Smooth muscle cell (in vitro differentiated cells): ENCODE results near the gene LCN2. TPM values are rescaled to one million over a fixed set of nuclear protein-coding genes. Genes with fewer than 3 reads are reported as not detected.

Experiments used
- DNase-seq: peaks from one replicate; lab custom pipeline; 2025; ENCODE audit not compliant: unreplicated experiment; lab: John Stamatoyannopoulos, UW
- H2AFZ ChIP-seq: fragments of 200-600 bp; sonication (generic); 2 replicates; pipeline ENCODE4 v1.6.0; 2016; ENCODE audit warnings: antibody characterized with exemption, low read depth, mild to moderate bottlenecking
- H3F3A ChIP-seq: fragments of 200-600 bp; sonication (generic); 2 replicates; pipeline ENCODE4 v1.6.0; 2017; ENCODE audit warnings: antibody characterized with exemption, low read depth
- H3K27ac ChIP-seq: fragments of 200-600 bp; sonication (generic); 2 replicates; pipeline ENCODE4 v1.5.1; 2016; ENCODE audit warnings: low read depth, mild to moderate bottlenecking
- H3K27me3 ChIP-seq: fragments of 200-600 bp; sonication (generic); 2 replicates; pipeline ENCODE4 v1.6.1; 2016; ENCODE audit warnings: low read depth, mild to moderate bottlenecking
- H3K36me3 ChIP-seq: fragments of 200-600 bp; sonication (generic); 2 replicates; pipeline ENCODE4 v1.5.1; 2016; ENCODE audit warnings: low read depth
- H3K4me1 ChIP-seq: fragments of 200-600 bp; sonication (generic); 2 replicates; pipeline ENCODE4 v1.5.1; 2016; ENCODE audit warnings: low read depth
- H3K4me2 ChIP-seq: fragments of 200-600 bp; sonication (generic); 2 replicates; pipeline ENCODE4 v1.6.0; 2016; ENCODE audit warnings: mild to moderate bottlenecking
- H3K4me3 ChIP-seq: fragments of 200-600 bp; sonication (generic); 2 replicates; pipeline ENCODE4 v1.5.1; 2016; ENCODE audit warnings: mild to moderate bottlenecking
- H3K79me2 ChIP-seq: fragments of 200-600 bp; sonication (generic); 2 replicates; pipeline ENCODE4 v1.6.0; 2016; ENCODE audit warnings: low read depth, mild to moderate bottlenecking
- H3K9ac ChIP-seq: fragments of 200-600 bp; sonication (generic); 2 replicates; pipeline ENCODE4 v1.6.0; 2016; ENCODE audit warnings: low read depth
- H3K9me3 ChIP-seq: fragments of 200-600 bp; sonication (generic); replicated peaks from 2 replicates; pipeline ENCODE4 v1.5.1; 2016; ENCODE audit warnings: low read depth
- H4K20me1 ChIP-seq: fragments of 200-600 bp; sonication (generic); 2 replicates; pipeline ENCODE4 v1.6.0; 2016; ENCODE audit warnings: low read depth
- CTCF ChIP-seq: fragments of 200-600 bp; sonication (generic); IDR thresholded peaks from 2 replicates; pipeline ENCODE4 v1.5.1; 2017; ENCODE audit warnings: borderline replicate concordance, mild to moderate bottlenecking, antibody characterized with exemption; ENCODE audit not compliant: insufficient read depth, poor library complexity, severe bottlenecking
- WGBS: methylation state at CpG from one replicate; pipeline ENCODE4 v1.1.7; 2016; ENCODE audit warnings: low lambda C conversion rate; 5-methylcytosine and 5-hydroxymethylcytosine counted together
- polyA plus RNA-seq: library from polyadenylated mRNA; unstranded; fragments of >200 nt; fragmentation: Nextera tagmentation; extraction: Ambion mirVana; gene quantifications from 2 replicates; pipeline ENCODE4 v1.2.1, GENCODE V29; 2016
- total RNA-seq: library from RNA; depleted of rRNA; stranded (reverse); fragments of >200 nt; gene quantifications from 2 replicates; pipeline ENCODE4 v1.2.3, GENCODE V29; 2014

Gene LCN2
- total and polyA plus RNA-seq, 2 experiments from 2014 or later: not detected

GRCh38 chr9:128127568-128127989 lies 21.7 kb upstream of the LCN2 start, which contains the start of gene PTGES2:
TSS of gene PTGES2 (minus strand) at chr9:128127729. CDS start at chr9:128127717, 12 bp downstream.
- H3K4me3 ChIP-seq: peak within 1 kb of the TSS; percentile 91
- no peaks in the 10 kb centered on the region for H3K36me3 ChIP-seq
- H3K9ac ChIP-seq: peak within 1 kb of the TSS; percentile 92
- H2AFZ ChIP-seq: peak within 1 kb of the TSS; percentile 90
- peaks cover 8% of the 10 kb centered on the region for H3K79me2 ChIP-seq
- H3F3A ChIP-seq: no peaks in the 10 kb centered on the region
- TF ChIP-seq CTCF: no peak
- no peaks in the 10 kb centered on the region for H3K9me3 ChIP-seq
- WGBS: 1% methylated on average over 50 of the region's 56 CpGs
- peak within 1 kb of the TSS; percentile 88 for H3K27ac ChIP-seq
- peak within 1 kb of the TSS; percentile 97 for H3K4me2 ChIP-seq
- peaks cover 12% of the 10 kb centered on the region for H4K20me1 ChIP-seq
- no peaks in the 10 kb centered on the region for H3K27me3 ChIP-seq
- peak; percentile 69 for DNase-seq
- no peaks in the 10 kb centered on the region for H3K4me1 ChIP-seq

- TF ChIP-seq CTCF: peak; percentile 2
- H3K4me3 ChIP-seq: peak overlapping the region; percentile 91
These were observed 21.0 kb upstream of the LCN2 start for GRCh38 chr9:128127990-128128835.

GRCh38 chr9:128128836-128129590 lies 20.2 kb upstream of the LCN2 start:
- 71% methylated on average over 29 of the region's 29 CpGs for WGBS
- TF ChIP-seq CTCF: no peak
- H3K27ac ChIP-seq: no peak overlapping the region

More at GRCh38 chr9:128127990-128128835, 21.0 kb upstream of the LCN2 start:
- H3K27ac ChIP-seq: peak overlapping the region; percentile 88
- peaks cover 1% of the 10 kb centered on the region for H3K27me3 ChIP-seq
- peak; percentile 69 for DNase-seq
- no peaks in the 10 kb centered on the region for H3K4me1 ChIP-seq
- no peaks in the 10 kb centered on the region for H3K36me3 ChIP-seq
- no peaks in the 10 kb centered on the region for H3K9me3 ChIP-seq
- H4K20me1 ChIP-seq: peaks cover 12% of the 10 kb centered on the region
- H3K4me2 ChIP-seq: peak overlapping the region; percentile 97
- 1% methylated on average over 61 of the region's 82 CpGs for WGBS
- H2AFZ ChIP-seq: peak overlapping the region; percentile 90
- H3F3A ChIP-seq: no peaks in the 10 kb centered on the region
- peaks cover 8% of the 10 kb centered on the region for H3K79me2 ChIP-seq
- H3K9ac ChIP-seq: peak overlapping the region; percentile 92

More at GRCh38 chr9:128128836-128129590, 20.2 kb upstream of the LCN2 start:
- peak overlapping the region; percentile 97 for H3K4me2 ChIP-seq
- no peaks in the 10 kb centered on the region for H3F3A ChIP-seq
- no peaks in the 10 kb centered on the region for H3K36me3 ChIP-seq
- peaks cover 8% of the 10 kb centered on the region for H3K79me2 ChIP-seq
- peak overlapping the region; percentile 92 for H3K9ac ChIP-seq
- no peak for DNase-seq
- H4K20me1 ChIP-seq: peaks cover 12% of the 10 kb centered on the region
- no peaks in the 10 kb centered on the region for H3K4me1 ChIP-seq
- H3K27me3 ChIP-seq: peaks cover 3% of the 10 kb centered on the region
- peak overlapping the region; percentile 91 for H3K4me3 ChIP-seq
- no peaks in the 10 kb centered on the region for H3K9me3 ChIP-seq
- peak overlapping the region; percentile 90 for H2AFZ ChIP-seq
